HG02943 (cell line): Measurements from ENCODE around the gene RAB19.

Experiments
- ATAC-seq: cut with Tn5 transposase; IDR thresholded peaks from one replicate; pipeline ENCODE4 v1.9.1; 2021; ENCODE audit warnings: mild to moderate bottlenecking, low read depth, moderate library complexity; ENCODE audit not compliant: unreplicated experiment

RAB19 gene, protein sequence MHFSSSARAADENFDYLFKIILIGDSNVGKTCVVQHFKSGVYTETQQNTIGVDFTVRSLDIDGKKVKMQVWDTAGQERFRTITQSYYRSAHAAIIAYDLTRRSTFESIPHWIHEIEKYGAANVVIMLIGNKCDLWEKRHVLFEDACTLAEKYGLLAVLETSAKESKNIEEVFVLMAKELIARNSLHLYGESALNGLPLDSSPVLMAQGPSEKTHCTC

DNA sequence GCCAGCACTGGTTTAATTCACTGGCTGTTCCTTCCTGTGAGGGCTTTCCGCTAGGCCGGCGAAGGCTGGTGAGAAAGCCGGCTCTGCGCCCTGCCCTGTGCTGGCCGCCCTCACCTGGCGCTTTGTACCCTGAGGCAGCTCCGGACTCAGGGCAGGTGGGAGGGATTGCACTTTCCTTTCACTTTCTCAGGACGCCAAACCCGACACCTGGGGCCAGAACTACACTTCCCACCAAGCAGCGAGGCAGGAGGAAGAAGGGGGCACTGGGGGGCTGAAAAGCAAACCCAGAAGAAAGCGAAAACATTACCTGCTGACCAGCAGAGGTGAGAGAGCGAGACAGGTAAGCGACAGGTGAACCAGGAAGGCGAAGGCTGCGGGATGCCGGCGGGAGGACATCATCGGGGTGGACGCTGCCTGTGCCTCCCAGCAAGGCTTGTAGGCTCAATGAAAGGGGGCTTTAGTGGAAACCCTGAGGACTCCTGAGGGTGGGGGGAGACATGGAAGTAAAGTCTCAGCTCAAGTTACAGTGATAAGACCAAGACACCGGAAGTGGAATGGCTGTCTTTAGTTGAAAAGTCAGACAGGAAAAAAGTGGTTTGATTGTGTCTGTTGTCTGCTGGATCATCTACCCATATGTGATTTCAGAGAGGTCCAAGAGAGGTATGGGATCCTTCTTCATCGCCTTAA, at the start of gene RAB19:
Gene RAB19, plus strand, starts transcription at position 181 of the 687 bp plus-strand sequence. CDS start 3,589 bp downstream, outside the sequence.
- ATAC-seq: no peak

DNA sequence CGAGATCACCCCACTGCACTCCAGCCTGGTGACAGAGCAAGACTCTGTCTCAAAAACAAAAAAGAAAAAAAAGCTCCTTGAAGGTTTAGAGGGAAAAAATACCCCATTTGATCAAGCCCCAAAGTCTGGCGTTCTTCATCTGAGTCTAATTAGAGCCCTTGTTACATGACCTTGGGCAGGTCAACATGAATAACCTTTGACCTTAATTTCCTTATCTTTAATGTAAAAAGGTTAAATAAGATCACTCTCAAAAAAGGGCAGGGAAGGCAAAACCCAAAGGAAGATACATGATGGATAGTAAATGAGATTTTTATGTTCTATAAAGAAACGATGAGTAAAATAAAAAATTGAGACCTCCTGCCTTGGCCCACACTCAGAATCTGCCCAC, 45.8 kb upstream of the RAB19 start:
- no peak for ATAC-seq

DNA sequence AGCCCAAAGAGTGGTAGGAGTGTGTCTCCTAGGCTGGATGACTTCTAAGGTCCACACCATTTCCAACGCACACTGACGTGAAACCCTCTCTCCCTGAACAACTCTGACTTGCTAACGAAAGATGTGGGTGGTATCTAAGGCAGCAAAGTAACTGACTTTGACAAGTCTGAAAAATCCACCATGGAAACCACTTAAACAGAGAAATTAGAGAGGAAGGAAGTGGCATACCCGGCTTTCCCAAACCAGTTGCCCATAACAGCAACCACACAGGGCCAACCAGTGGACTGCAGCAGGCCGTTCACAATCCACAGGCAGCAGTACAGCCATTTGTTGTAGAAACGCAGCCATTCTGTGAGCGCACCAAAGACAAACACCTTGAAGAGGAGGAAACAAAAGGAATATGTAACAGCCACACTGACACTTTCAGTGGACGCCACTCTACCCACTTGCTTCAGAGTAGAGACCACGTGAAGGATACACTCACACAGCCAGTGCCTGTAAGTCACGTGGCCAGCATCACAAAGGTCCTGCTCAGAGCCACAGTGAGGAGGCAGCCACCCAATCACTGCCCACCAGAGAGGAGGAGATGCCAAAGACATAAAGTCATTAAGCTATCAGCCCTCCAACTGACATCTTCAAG, 45.3 kb upstream of the RAB19 start:
- no peak for ATAC-seq

DNA sequence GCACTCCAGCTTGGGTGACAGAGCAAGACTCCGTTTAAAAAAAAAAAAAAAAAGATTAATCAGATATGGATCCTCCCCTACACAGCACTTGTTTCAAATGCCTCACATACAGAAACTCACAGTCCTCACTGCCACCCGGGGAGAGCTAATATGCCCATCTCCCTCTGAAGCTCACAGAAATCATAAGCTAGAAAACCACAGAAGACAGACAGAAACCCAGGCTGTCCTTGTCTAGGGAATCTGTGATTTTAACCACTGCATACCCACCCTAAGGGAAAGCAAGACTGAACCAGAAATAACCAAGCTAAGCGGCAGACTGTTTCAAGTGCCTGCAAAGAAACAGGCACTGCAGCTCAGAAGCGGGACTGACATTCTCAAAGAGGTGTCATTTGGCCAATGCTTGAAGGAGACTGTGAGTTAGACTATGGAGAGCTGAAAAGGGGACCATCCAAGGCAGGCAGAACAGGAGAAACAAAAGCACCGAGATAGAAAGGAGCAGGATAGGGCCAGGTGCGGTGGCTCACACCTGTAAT, 43.1 kb upstream of the RAB19 start:
- no peak for ATAC-seq

DNA sequence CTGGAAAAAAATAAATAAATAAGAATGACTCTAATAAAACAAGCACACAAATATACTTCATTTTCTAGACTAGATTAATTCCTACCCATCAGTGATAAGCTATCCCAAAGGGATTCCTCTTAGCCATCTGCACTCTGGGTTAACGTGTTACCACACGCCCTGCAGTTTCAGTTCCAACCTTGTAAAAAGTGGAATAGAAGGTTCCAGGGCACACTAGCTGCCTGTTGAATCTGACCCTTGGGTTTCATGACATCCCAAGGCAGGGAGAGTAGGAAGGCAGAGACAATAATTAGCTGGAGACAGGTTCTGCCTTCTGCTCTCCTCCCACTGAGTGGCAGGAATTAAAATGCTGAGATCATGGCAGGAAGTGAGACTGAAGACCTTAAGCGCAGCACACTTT, 39.0 kb upstream of the RAB19 start:
- no peak for ATAC-seq

DNA sequence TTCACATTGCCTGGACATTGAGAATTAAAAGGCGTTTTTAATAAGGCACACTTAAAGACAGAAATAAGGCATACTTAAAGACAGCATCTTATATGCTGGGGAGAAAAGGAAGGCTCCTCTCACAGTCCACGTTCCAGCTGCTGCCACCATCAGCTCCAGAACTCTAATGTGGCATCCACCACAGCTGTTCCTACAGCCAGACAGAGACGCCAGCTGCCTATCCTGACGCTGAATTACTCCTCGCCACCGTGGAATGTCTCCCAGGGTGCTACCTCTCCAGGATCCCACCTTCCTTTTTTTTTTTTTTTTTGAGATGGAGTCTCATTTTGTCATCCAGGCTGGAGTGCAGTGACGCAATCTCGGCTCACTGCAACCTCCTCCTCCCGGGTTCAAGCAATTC, 36.3 kb upstream of the RAB19 start:
- ATAC-seq: no peak

DNA sequence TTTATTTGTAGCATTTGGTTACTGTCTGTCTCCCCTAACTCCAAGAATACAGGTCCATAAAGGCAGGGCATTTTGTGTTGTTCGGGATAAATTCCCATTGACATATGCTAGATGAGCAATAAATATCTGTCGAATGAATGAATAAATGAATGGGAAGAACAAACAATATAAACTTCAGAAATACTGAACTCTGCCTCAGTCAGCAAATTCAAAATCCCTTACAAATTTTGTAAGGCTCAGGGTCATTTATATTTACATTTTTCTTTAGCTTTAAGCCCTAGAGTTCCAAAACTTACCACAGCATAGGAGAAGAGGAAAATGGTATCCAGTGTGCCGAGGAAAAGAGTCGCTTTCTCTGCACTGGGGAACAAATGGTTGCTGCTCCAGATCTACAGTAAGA, 34.6 kb upstream of the RAB19 start:
- no peak for ATAC-seq

DNA sequence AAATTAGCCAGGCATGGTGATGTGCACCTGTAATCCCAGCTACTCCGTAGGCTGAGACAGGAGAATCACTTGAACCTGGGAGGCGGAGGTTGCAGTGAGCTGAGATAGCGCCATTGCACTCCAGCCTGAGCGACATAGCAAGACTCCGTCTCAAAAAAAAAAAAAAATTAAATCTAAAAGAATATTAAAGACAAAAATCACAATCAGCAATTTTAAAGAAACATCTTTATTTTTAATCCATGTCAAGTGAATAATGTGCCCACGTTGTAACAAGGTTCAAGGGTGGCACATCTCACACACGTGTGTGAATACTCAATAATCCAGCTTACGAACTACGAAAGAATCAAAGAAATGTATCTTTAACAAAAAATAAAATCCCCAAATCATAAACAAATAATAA, 28.5 kb upstream of the RAB19 start:
- no peak for ATAC-seq

DNA sequence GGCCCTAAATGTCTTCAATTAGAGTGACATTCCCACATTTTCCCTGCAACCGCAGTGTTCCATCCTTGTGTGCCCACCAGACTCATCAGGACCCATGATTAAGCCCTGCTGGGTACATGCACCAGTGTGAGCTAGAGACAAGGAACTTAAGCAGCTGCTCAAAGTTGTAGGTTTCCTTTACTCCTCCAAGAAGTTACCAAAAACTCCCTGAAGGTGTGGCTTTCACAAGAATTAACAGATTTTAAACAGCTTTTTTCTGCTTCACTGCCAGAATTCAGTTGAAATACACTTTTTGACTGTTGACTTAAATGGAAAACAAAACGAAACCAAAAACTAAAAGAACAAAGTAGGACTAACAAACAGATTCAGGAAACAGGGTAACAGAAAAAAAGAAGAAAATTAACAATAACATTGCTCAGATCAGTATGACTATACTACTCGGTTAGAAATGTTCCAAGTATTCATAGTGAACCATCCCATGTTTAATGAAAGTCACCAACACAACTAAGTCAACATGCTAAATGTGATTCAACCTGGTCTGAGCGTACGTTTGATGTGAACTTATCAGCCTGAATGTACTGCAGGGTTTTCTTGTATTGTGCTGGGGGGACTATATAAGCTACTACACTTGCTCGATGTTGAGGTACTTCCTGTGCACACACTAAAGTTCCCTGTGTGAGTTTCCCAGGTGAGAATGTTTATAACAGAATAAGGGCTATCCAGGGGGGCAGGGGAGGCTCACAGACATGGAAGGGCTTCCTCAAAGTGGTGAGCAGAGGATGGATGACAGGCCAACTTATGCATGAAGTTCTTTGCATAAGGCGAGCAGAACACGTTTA, 27.7 kb upstream of the RAB19 start:
- no peak for ATAC-seq

DNA sequence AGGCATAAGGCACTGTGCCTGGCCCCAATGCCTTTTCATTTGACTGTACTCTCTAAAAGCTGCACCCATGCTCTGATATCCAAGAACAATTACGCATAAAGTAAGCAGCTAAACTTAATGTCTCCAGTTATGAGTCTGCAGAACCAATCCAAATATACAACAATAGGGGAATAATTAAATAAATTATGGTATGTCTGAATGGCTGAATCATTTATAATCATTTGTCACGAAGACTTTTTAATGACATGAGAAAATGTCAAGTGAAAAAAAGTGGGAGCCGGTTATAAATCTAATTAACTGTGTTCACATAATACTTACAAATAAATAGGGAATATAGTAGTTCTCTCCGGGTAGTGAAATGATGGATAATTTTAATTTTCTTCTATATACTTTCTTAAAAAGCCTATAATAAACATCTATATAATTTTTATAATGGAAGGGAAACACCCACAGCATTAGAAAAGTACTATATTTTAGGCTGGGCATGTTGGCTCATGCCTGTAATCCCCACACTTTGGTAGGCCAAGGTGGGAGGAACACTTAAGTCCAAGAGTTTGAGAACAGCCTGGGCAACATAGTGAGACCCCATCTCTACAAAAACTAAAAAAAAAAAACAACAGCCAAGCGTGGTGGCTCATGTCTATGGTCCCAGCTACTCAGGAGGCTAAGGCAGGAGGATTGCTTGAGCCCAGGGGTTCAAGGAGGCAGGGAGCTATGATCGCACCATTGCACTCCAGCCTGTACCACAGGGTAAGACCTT, 19.7 kb upstream of the RAB19 start:
- no peak for ATAC-seq

DNA sequence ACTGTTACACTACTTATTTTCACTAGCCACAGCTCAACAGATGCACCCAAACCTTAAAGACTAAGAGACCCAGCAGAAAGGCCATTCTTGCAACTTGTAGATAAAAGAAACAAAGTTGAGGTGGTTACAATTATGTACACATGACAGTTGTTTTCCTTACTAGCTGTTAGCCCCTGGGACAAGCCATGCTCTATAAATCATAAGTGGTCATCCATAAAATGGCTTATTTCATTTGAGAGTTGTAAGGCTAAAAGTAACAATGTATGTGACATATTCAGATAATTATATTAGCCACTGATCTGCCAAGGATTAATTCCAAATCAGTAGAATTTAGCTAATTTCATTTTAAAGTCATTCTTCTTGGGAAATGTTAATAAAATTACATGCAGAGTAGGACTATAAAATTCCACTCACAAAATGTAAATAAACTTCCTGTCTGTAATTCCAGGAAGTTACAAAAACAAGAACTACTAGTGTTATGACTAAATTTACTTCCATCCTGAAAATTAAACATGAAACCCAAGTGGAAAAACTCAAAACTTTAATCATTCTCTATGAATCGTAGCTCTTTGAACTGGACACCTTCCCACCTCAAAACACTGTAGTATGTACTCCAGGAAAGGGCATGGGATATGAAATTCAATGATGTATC, 18.8 kb upstream of the RAB19 start:
- no peak for ATAC-seq

DNA sequence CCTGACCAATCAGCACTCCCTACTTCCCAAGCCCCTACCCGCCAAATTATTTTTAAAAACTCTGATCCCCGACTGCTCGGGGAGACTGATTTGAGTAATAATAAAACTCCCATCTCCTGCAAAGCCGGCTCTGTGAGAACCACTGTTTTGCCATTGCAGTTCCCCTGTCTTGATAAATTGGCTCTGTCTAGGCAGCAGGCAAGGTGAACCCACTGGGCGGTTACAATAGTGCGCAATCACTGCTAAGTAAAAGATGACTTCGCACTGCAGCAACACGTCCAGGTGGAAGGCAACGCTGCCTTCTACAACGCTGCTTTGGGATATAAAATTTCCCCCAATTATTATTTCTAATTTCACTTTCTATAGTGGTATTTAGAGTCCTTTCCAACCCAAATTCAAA, 14.4 kb upstream of the RAB19 start:
- no peak for ATAC-seq

DNA sequence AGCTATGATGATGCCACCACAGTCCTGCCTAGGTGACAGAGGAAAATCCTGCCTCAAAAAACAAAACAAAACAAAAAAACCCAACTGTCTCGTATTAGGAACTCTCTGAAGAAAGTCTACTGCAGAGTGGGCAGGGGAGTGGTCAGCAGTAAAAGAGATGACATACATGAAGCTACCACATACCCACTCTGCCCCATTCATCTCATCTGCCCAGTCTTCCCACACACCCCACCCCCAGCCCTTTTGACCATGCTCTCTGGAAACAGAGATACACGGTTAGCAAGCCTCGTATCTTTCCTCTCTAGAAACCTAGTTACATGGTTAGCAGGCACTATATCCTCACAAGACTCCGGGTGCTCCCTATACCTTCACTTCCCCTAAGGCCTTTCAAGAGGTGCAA, 13.8 kb upstream of the RAB19 start:
- no peak for ATAC-seq

DNA sequence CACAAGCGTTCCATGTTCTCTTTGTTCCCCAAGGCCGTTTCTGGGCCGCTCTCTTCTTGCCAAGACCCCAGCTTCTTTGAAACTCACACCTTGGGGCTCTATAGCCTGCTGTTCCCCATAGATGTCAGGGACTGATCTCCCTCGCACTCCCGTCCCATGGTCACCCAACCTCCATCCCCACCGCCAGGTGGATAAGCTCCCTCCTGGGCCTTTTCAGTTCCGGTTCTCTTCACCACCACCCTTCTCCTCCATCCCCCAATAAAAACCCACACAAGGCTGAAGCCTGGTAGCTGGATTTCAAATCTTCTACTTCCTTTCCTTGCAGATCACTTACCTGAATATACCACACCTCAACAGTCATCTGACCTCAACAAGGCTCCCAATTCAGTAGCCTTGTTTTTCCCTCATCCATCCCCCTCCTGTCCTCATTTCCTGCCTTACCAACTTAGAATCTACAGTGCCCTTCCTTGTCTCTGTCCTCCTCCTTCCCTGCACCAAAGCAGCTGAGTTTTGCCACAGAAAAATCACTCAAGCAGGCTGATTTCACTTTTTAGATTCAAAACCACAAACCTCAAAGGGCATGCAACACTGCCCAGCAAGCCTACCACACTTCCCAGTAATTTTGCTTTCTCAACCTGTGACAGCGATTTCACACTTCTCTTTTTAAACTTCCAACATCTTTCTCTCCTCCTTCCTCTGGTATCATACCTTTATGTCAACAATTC, 13.2 kb upstream of the RAB19 start:
- ATAC-seq: no peak

DNA sequence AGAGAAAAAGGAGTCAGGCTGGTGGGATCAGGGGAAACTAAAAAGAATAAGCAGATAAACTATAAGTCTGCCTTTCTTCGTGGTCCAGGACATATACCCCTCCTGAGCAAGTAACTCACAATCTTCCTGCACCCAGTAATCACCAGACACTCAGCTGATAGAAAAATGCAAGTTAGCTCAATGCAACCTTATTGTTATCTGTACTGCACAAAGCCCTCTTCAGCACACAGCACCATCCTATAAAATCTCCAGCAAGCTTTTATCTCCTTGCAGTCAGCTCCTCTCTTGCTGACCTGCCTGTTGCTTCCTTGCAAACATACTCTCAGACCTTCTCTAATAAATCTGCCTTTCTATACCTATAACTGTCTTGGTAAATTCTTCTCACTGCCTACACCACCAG, 12.2 kb upstream of the RAB19 start:
- ATAC-seq: no peak

DNA sequence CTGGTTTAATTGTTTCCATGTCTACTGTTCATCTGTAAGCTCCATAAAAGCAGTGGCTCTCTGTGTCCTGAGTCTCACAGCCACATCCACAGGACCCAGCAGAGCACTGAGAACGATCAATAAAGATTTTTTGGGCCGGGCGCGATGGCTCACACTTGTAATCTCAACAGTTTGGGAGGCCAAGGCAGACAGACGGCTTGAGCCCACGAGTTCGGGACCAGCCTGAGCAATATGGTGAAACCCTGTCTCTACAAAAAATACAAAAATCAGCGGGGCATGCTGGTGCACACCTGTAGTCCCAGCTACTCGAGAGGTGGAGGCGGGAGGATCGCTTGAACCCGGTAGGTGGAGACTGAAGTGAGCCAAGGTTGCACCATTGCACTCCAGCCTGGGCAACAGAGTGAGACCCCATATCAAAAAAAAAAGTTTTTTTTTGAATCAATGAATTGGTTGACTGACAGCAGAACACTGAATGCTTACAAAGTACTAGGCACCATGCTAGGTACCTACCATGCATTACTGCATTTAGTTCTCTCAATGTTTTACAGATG, 10.0 kb upstream of the RAB19 start:
- no peak for ATAC-seq

DNA sequence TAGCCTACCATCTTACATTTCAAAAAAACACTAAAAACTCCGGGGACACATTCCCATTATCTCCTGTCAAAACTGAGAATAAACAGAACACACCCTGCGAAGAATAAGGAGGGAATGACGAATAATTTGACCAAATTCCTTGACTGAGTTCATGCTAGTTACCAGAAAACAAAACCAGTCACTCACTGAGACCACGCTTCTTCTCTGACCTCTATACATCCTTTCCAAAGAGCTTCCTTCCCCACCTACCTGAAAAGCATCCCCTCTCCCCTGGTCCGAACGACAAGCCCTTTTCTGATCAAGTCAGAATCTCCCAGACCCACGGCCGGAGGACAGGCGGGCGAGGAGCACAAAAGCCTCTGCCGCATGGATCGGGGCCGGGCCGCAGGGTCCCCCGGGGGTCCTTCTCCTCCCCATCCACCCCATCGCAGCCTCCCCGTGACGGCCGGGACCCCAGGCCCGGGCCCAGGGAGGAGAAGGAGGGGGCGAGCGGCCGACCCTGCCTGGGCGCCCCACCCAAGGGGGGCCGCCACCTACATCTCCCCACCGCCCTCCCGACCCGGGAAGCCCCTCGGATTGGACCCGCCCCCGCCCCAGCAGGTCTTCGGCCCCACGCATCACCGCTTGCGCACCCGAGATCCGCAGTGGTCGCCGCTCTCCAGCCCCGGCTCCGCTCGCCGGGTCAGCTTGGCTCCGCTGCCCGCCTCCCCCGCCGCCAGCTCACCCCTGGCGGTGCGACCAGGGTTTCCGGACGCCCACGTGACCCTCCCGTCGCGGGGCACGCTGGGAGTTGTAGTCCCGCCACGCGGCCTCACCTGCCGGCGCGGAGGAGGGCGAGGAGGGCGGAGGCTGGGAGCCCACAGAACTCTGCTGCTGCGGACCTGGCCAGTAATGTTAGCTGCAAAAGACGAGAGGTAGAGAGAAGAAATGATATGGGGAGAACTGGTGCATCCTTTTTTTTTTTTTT, 5.8 kb upstream of the RAB19 start, which contains the start of gene SLC37A3:
Gene SLC37A3, minus strand, starts transcription at position 747 of the 967 bp plus-strand sequence. CDS start 16,004 bp downstream, outside the sequence.
- peak; percentile 99 for ATAC-seq
